Spleen (tissue), 11 donors: ENCODE measurements around the gene PTGES. TPM values are rescaled to one million over a fixed set of nuclear protein-coding genes. Genes with fewer than 3 reads are reported as not detected.
A peak's percentile ranks its signal among the peaks of the same experiment; 100 is the strongest.
"Not testable (repeated sequence)": the region's sequence is repeated elsewhere in the genome, so short reads cannot be mapped to it uniquely, and the experiment has no call there.

Experiments used
- DNase-seq: peaks from one replicate; pipeline ENCODE4 v3.0.0-alpha.2; 2020
- H3K27ac ChIP-seq, 8 donors: fragments of 200-600 bp; sonication (generic) in 7 of 8; 1 replicate in 4 of 8; 2 replicates in 4 of 8; pipeline versions ENCODE4 v1.5.0 to v1.8.0; 2016 to 2021; ENCODE audit warnings: inconsistent platforms in 4 of 8, mild to moderate bottlenecking in 4 of 8, moderate library complexity in 1 of 8
- H3K27me3 ChIP-seq, 7 donors: fragments of 200-600 bp; sonication (generic) in 6 of 7; replicated peaks in 1 of 7; 1 replicate in 4 of 7; 2 replicates in 3 of 7; pipeline versions ENCODE4 v1.5.0 to v1.8.0; 2016 to 2021; ENCODE audit warnings: inconsistent platforms in 3 of 7, mild to moderate bottlenecking in 1 of 7
- H3K36me3 ChIP-seq, 6 donors: fragments of 200-600 bp; sonication (generic) in 5 of 6; 1 replicate in 4 of 6; 2 replicates in 2 of 6; pipeline versions ENCODE4 v1.5.0 to v1.8.0; 2016 to 2021; ENCODE audit warnings: inconsistent platforms in 2 of 6
- H3K4me1 ChIP-seq, 6 donors: fragments of 200-600 bp; sonication (generic) in 5 of 6; 1 replicate in 3 of 6; 2 replicates in 3 of 6; pipeline versions ENCODE4 v1.5.0 to v1.8.0; 2016 to 2021; ENCODE audit warnings: inconsistent platforms in 3 of 6
- H3K4me3 ChIP-seq, 8 donors: fragments of 200-600 bp; sonication (generic) in 7 of 8; 1 replicate in 4 of 8; 2 replicates in 4 of 8; pipeline versions ENCODE4 v1.5.0 to v1.8.0; 2016 to 2021; ENCODE audit warnings: inconsistent platforms in 4 of 8, mild to moderate bottlenecking in 4 of 8, moderate library complexity in 2 of 8
- H3K9me3 ChIP-seq, 8 donors: fragments of 200-600 bp; sonication (generic) in 7 of 8; 1 replicate in 4 of 8; 2 replicates in 4 of 8; pipeline versions ENCODE4 v1.5.0 to v1.8.0; 2016 to 2021; ENCODE audit warnings: inconsistent platforms in 4 of 8
- CTCF ChIP-seq, 11 experiments: fragments of 200-600 bp in 7 of 11; fragments of 450-650 bp in 4 of 11; sonication (generic) in 4 of 11; IDR thresholded peaks in 8 of 11; conservative IDR thresholded peaks in 3 of 11; 1 replicate in 7 of 11; 2 replicates in 4 of 11; pipeline versions ENCODE4 v1.4.0 to v1.8.0; 2016 to 2021; ENCODE audit warnings: antibody characterized with exemption in 11 of 11, inconsistent platforms in 4 of 11, mild to moderate bottlenecking in 1 of 11
- POLR2A ChIP-seq, 3 donors: fragments of 450-650 bp; IDR thresholded peaks; one replicate each; pipeline ENCODE4 v1.5.1; 2017; ENCODE audit warnings: antibody characterized with exemption in 3 of 3, mild to moderate bottlenecking in 1 of 3
- POLR2AphosphoS5 ChIP-seq, 3 donors: sonication (generic); formaldehyde crosslinking; IDR thresholded peaks; one replicate each; pipeline ENCODE4 v1.5.1; 2017; ENCODE audit warnings: antibody characterized with exemption in 3 of 3
- WGBS, 5 donors: extraction: QIAGEN DNeasy Blood & Tissue Kit in 3 of 5; methylation state at CpG; one replicate each; pipeline versions ENCODE4 v1.1.5 to v1.1.7; 2013 to 2018; 5-methylcytosine and 5-hydroxymethylcytosine counted together
- intact Hi-C: fragments of 100-400 bp; cut with DNase I; formaldehyde crosslinking; loops from one replicate; pipeline ENCODE4 v1.15.0; 2023; ENCODE audit warnings: low total_unique reads
- polyA plus RNA-seq, 3 donors: library from polyadenylated mRNA; stranded (reverse); fragments of 200-250 nt; gene quantifications; one replicate each; pipeline ENCODE4 v1.2.1, GENCODE V29; 2013
- total RNA-seq, 7 donors: library from RNA; depleted of rRNA in 3 of 7; stranded (reverse); fragments of >200 nt in 3 of 7; fragmentation: NEBNext Ultra II Directional in 4 of 7; extraction: Animal tissue kit (Norgen Biotek cat#: 25700) in 4 of 7; gene quantifications; one replicate each; pipeline versions ENCODE4 v1.1.0 to v1.2.1, GENCODE V29; 2016 to 2021
- donor health status: healthy with polysubstance abuse.
- donor health status: DM: no; HTN: no; CAD: no; lungs with moderate emphysema.
- donor health status: DM: no; HTN: no; CAD: no.
- donor health status: Bipolar disorder and iron deficiency.
- donor health status: healthy.
- donor health status: DM: no; HTN: no; CAD: no.
- donor health status: DM: yes; HTN: yes; CAD: no.

The PTGES gene
- total and polyA plus RNA-seq, 10 donors: 1.4 to 7.2 (median 2.8) TPM

- Histone ChIP-seq H3K27ac (no peak overlapping the region), H3K9me3 (no peaks in the 10 kb centered on the region), H3K4me3 (no peak overlapping the region), H3K4me1 (peaks cover 0 to 20% (median 17%) of the 10 kb centered on the region in 6 donors), H3K27me3 (peaks cover 0 to 29% (median 0%) of the 10 kb centered on the region in 7 donors), H3K36me3 (no peaks in the 10 kb centered on the region)
- 76 to 87% (median 81%) methylated on average over 10 of the region's 10 CpGs for WGBS, 5 donors
- no peak for DNase-seq
- intact Hi-C loops: loop anchor here (10.0 kb wide), 1 partner anchor 142 kb away; the partner anchor contains the start of gene ASB6
- TF ChIP-seq POLR2A (IDR thresholded peaks at IDR 0.05) (no peak), POLR2AphosphoS5 (IDR thresholded peaks at IDR 0.05) (no peak), CTCF (IDR thresholded peaks at IDR 0.05 in 8 of 11, conservative IDR thresholded peaks at IDR 0.05 in 3 of 11) (no peak)
These were observed 33.6 kb upstream of the PTGES start for GRCh38 chr9:129786481-129786880.

GRCh38 chr9:129785866-129786265 is 33.0 kb upstream of the PTGES start:
- Histone ChIP-seq H3K4me1 (peaks cover 0 to 20% (median 17%) of the 10 kb centered on the region in 6 donors), H3K9me3 (no peaks in the 10 kb centered on the region), H3K36me3 (no peaks in the 10 kb centered on the region), H3K4me3 (no peak overlapping the region), H3K27ac (no peak overlapping the region), H3K27me3 (peaks cover 0 to 29% (median 0%) of the 10 kb centered on the region in 7 donors)
- 81 to 96% (median 93%) methylated on average over 1 of the region's 1 CpG for WGBS, 5 donors
- TF ChIP-seq CTCF (IDR thresholded peaks at IDR 0.05 in 8 of 11, conservative IDR thresholded peaks at IDR 0.05 in 3 of 11) (no peak), POLR2AphosphoS5 (IDR thresholded peaks at IDR 0.05) (no peak), POLR2A (IDR thresholded peaks at IDR 0.05) (no peak)
- intact Hi-C loops: loop anchor here (10.0 kb wide), 1 partner anchor 141 kb away; the partner anchor contains the start of gene ASB6
- no peak for DNase-seq

- H3K36me3 ChIP-seq, H3K27ac ChIP-seq, H3K4me3 ChIP-seq, H3K9me3 ChIP-seq, DNase-seq: not testable (repeated sequence)
- WGBS, 5 donors: 68 to 75% (median 69%) methylated on average over 11 of the region's 11 CpGs
- Histone ChIP-seq H3K4me1 (peaks cover 0 to 17% (median 11%) of the 10 kb centered on the region in 6 donors), H3K27me3 (peaks cover 0 to 29% (median 0%) of the 10 kb centered on the region in 7 donors)
- intact Hi-C loops: loop anchor here (5.0 to 10.0 kb wide), 2 partner anchors 140 to 653 kb away; partner anchors contain the start of gene ASB6
These were observed 32.1 kb upstream of the PTGES start for GRCh38 chr9:129784970-129785369.

GRCh38 chr9:129783516-129784361 is 30.9 kb upstream of the PTGES start:
- TF ChIP-seq POLR2AphosphoS5 (IDR thresholded peaks at IDR 0.05): no peak
- TF ChIP-seq CTCF (IDR thresholded peaks at IDR 0.05 in 8 of 11, conservative IDR thresholded peaks at IDR 0.05 in 3 of 11): peak; percentile 86 to 99 (median 93)
- WGBS, 5 donors: 35 to 42% (median 37%) methylated on average over 14 of the region's 14 CpGs
- intact Hi-C loops: loop anchor here (2.0 to 10.0 kb wide), 3 partner anchors 45 to 651 kb away; partner anchors contain the start of gene ASB6

More at GRCh38 chr9:129783516-129784361, 30.9 kb upstream of the PTGES start:
- DNase-seq: peak; percentile 84
- Histone ChIP-seq H3K27me3 (peaks cover 0 to 20% (median 0%) of the 10 kb centered on the region in 7 donors), H3K9me3 (no peaks in the 10 kb centered on the region), H3K27ac (no peak overlapping the region), H3K4me3 (no peak overlapping the region), H3K36me3 (no peaks in the 10 kb centered on the region), H3K4me1 (peaks cover 0 to 13% (median 8%) of the 10 kb centered on the region in 6 donors)
